ENCODE measurements around the gene SNED1. TPM values are rescaled to one million over a fixed set of nuclear protein-coding genes. Genes with fewer than 3 reads are reported as not detected.

The SNED1 gene
- total RNA-seq, 2 donors from 2014 or later = 42.0 to 72.1 TPM

GRCh38 chr2:241033336-241033987 is 35.0 kb downstream of the SNED1 start:
- peaks cover 3% of the 10 kb centered on the region for H3K36me3 Mint-ChIP-seq (ENCODE audit: low read depth)

GRCh38 chr2:241033994-241034393 is 35.6 kb downstream of the SNED1 start:
- DNase-seq = no peak
- no peaks in the 10 kb centered on the region for H3K9me3 ChIP-seq (ENCODE audit: control insufficient read depth, low read length, poor library complexity, severe bottlenecking)
- peaks cover 10% of the 10 kb centered on the region for H3K4me1 Mint-ChIP-seq
- H3K27ac Mint-ChIP-seq = peak overlapping the region; percentile 88
- H3K27me3 Mint-ChIP-seq = no peaks in the 10 kb centered on the region
- H3K36me3 Mint-ChIP-seq (ENCODE audit: low read depth) = peaks cover 3% of the 10 kb centered on the region
- no peak for ATAC-seq
- H3K4me3 Mint-ChIP-seq = no peak overlapping the region

More at GRCh38 chr2:241033336-241033987, 35.0 kb downstream of the SNED1 start:
- H3K4me3 Mint-ChIP-seq = peak overlapping the region; percentile 41
- peaks cover 9% of the 10 kb centered on the region for H3K4me1 Mint-ChIP-seq
- H3K9me3 ChIP-seq (ENCODE audit: control insufficient read depth, low read length, poor library complexity, severe bottlenecking) = no peaks in the 10 kb centered on the region
- peak overlapping the region; percentile 88 for H3K27ac Mint-ChIP-seq
- no peak for ATAC-seq
- no peak for DNase-seq
- H3K27me3 Mint-ChIP-seq = no peaks in the 10 kb centered on the region

- ATAC-seq (no peak), DNase-seq (no peak)
- Mint-ChIP-seq H3K27ac (peak overlapping the region; percentile 88), H3K4me3 (peak overlapping the region; percentile 31), H3K4me1 (peaks cover 13% of the 10 kb centered on the region), H3K27me3 (no peaks in the 10 kb centered on the region), H3K36me3 (ENCODE audit: low read depth) (peaks cover 3% of the 10 kb centered on the region)
- no peaks in the 10 kb centered on the region for H3K9me3 ChIP-seq (ENCODE audit: control insufficient read depth, low read length, poor library complexity, severe bottlenecking)
Observed at GRCh38 chr2:241034490-241035141, 36.2 kb downstream of the SNED1 start.

GRCh38 chr2:241035142-241035817 is 36.9 kb downstream of the SNED1 start:
- Mint-ChIP-seq H3K4me1 (peaks cover 13% of the 10 kb centered on the region), H3K27me3 (no peaks in the 10 kb centered on the region), H3K4me3 (peak overlapping the region; percentile 31), H3K36me3 (ENCODE audit: low read depth) (peaks cover 3% of the 10 kb centered on the region), H3K27ac (peak overlapping the region; percentile 88)
- H3K9me3 ChIP-seq (ENCODE audit: control insufficient read depth, low read length, poor library complexity, severe bottlenecking) = no peaks in the 10 kb centered on the region
- DNase-seq = peak; percentile 44 to 50 (median 49)
- ATAC-seq = no peak

- no peaks in the 10 kb centered on the region for H3K27me3 Mint-ChIP-seq
- peak overlapping the region; percentile 88 for H3K27ac Mint-ChIP-seq
- H3K4me1 Mint-ChIP-seq = peaks cover 18% of the 10 kb centered on the region
- peak; percentile 73 for ATAC-seq
- H3K4me3 Mint-ChIP-seq = peak overlapping the region; percentile 86
- peak; percentile 45 to 51 (median 48) for DNase-seq
- peaks cover 3% of the 10 kb centered on the region for H3K36me3 Mint-ChIP-seq (ENCODE audit: low read depth)
- no peaks in the 10 kb centered on the region for H3K9me3 ChIP-seq (ENCODE audit: control insufficient read depth, low read length, poor library complexity, severe bottlenecking)
Observed at GRCh38 chr2:241035818-241036396, 37.5 kb downstream of the SNED1 start.

GRCh38 chr2:241036397-241036963 is 38.1 kb downstream of the SNED1 start:
- H3K9me3 ChIP-seq (ENCODE audit: control insufficient read depth, low read length, poor library complexity, severe bottlenecking) = no peaks in the 10 kb centered on the region
- H3K27me3 Mint-ChIP-seq = no peaks in the 10 kb centered on the region
- peak overlapping the region; percentile 88 for H3K27ac Mint-ChIP-seq
- DNase-seq = peak; percentile 47 to 52 (median 51)
- peaks cover 18% of the 10 kb centered on the region for H3K4me1 Mint-ChIP-seq
- H3K4me3 Mint-ChIP-seq = peak overlapping the region; percentile 86
- ATAC-seq = peak; percentile 71
- H3K36me3 Mint-ChIP-seq (ENCODE audit: low read depth) = peaks cover 3% of the 10 kb centered on the region

- peaks cover 19% of the 10 kb centered on the region for H3K4me1 Mint-ChIP-seq
- peak; percentile 16 for ATAC-seq
- H3K27ac Mint-ChIP-seq = peak overlapping the region; percentile 88
- no peaks in the 10 kb centered on the region for H3K36me3 Mint-ChIP-seq (ENCODE audit: low read depth)
- peak overlapping the region; percentile 86 for H3K4me3 Mint-ChIP-seq
- no peak for DNase-seq
- no peaks in the 10 kb centered on the region for H3K9me3 ChIP-seq (ENCODE audit: control insufficient read depth, low read length, poor library complexity, severe bottlenecking)
- H3K27me3 Mint-ChIP-seq = no peaks in the 10 kb centered on the region
Observed at GRCh38 chr2:241036964-241037421, 38.6 kb downstream of the SNED1 start.

GRCh38 chr2:241037498-241037897 is 39.1 kb downstream of the SNED1 start:
- Mint-ChIP-seq H3K27ac (peak overlapping the region; percentile 88), H3K27me3 (no peaks in the 10 kb centered on the region), H3K36me3 (ENCODE audit: low read depth) (peaks cover under 1% of the 10 kb centered on the region), H3K4me1 (peaks cover 19% of the 10 kb centered on the region), H3K4me3 (peak overlapping the region; percentile 93)
- ATAC-seq (no peak), DNase-seq (no peak)
- H3K9me3 ChIP-seq (ENCODE audit: control insufficient read depth, low read length, poor library complexity, severe bottlenecking) = no peaks in the 10 kb centered on the region

- ATAC-seq = no peak
- H3K36me3 Mint-ChIP-seq (ENCODE audit: low read depth) = peaks cover 2% of the 10 kb centered on the region
- H3K27ac Mint-ChIP-seq = peak overlapping the region; percentile 88
- peak overlapping the region; percentile 93 for H3K4me3 Mint-ChIP-seq
- no peaks in the 10 kb centered on the region for H3K27me3 Mint-ChIP-seq
- H3K9me3 ChIP-seq (ENCODE audit: control insufficient read depth, low read length, poor library complexity, severe bottlenecking) = no peaks in the 10 kb centered on the region
- no peak for DNase-seq
- H3K4me1 Mint-ChIP-seq = peaks cover 22% of the 10 kb centered on the region
Observed at GRCh38 chr2:241038374-241039180, 40.2 kb downstream of the SNED1 start.

- DNase-seq (no peak), ATAC-seq (no peak)
- no peak overlapping the region for H3K27ac Mint-ChIP-seq
- H3K4me3 Mint-ChIP-seq = peak overlapping the region; percentile 72
- no peaks in the 10 kb centered on the region for H3K27me3 Mint-ChIP-seq
- H3K36me3 Mint-ChIP-seq (ENCODE audit: low read depth) = peaks cover 2% of the 10 kb centered on the region
- peaks cover 22% of the 10 kb centered on the region for H3K4me1 Mint-ChIP-seq
- H3K9me3 ChIP-seq (ENCODE audit: control insufficient read depth, low read length, poor library complexity, severe bottlenecking) = no peaks in the 10 kb centered on the region
Observed at GRCh38 chr2:241039416-241039815, 41.0 kb downstream of the SNED1 start.

- Mint-ChIP-seq H3K36me3 (ENCODE audit: low read depth) (peaks cover 2% of the 10 kb centered on the region), H3K27ac (peak overlapping the region; percentile 86), H3K4me1 (peaks cover 22% of the 10 kb centered on the region), H3K27me3 (no peaks in the 10 kb centered on the region), H3K4me3 (peak overlapping the region; percentile 36)
- ATAC-seq = no peak
- H3K9me3 ChIP-seq (ENCODE audit: control insufficient read depth, low read length, poor library complexity, severe bottlenecking) = no peaks in the 10 kb centered on the region
- no peak for DNase-seq
Observed at GRCh38 chr2:241040081-241040803, 41.8 kb downstream of the SNED1 start.
